Measurements from ENCODE around the gene CEACAM21.

GRCh38 chr19:41591951-41592562, 16.1 kb downstream of the CEACAM21 start:
- TF ChIP-seq CTCF (conservative IDR thresholded peaks at IDR 0.05 in 1 of 2, IDR thresholded peaks at IDR 0.05 in 1 of 2; ENCODE audit: low read depth in 1 of 2, low read length in 2 of 2) (no peak), EZH2 (IDR thresholded peaks at IDR 0.05; ENCODE audit: low read length, missing control alignments) (no peak)
